RKO (cell line): ENCODE data around the gene RAB28.
A peak's percentile ranks its signal among the peaks of the same experiment; 100 is the strongest.

Source experiments
- DNase-seq: peaks from one replicate; pipeline ENCODE4 v3.0.0-alpha.2; 2016; ENCODE audit warnings: low spot score

The RAB28 gene

GRCh38 chr4:13484122-13484748 is at the start of gene RAB28:
Gene RAB28 (minus strand): TSS chr4:13484340.
- peak; percentile 92 for DNase-seq

- DNase-seq, result no peak
These were observed 47.5 kb upstream of the RAB28 start for GRCh38 chr4:13531625-13531998.

- DNase-seq, result no peak
These were observed 46.9 kb upstream of the RAB28 start for GRCh38 chr4:13530823-13531624.

DNA sequence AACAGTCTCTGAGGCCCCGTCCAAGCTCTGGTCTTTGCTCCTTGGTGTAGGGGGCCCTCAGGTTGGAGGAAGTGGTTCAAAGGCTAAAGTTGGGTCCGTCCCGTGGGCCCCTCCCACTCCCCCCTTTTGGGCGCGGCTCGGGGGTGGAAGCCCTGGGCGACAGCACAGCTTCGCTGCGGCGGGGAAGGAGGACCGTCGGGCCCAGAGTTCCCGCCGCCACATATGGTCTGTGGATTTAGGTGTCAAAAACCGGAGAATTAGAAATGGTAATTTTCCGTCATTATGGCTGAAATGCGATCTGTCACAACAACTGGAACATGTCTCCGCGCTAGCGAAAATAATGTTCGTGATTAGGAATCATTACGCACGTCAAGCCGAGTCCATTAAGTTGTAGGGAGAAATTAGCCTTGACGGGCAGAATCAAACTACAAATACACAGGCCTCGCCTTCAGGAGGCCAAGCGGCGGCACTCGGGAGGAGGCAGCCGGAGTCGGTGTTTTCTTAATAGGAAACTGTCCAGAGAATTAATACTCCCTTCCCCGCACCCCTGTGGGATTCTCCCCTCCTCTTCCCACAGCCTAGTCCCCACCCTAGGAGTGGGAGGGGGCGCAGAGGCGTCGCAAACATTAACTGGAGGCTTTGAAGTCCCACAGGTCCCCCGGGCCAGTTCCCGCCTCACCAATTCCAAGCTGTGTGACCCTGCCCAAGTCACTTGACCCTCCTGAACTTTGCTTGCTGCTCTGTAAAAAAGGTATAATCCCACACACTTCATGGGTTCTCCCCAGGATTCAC is 45.2 kb upstream of the RAB28 start:
- no peak for DNase-seq

DNA sequence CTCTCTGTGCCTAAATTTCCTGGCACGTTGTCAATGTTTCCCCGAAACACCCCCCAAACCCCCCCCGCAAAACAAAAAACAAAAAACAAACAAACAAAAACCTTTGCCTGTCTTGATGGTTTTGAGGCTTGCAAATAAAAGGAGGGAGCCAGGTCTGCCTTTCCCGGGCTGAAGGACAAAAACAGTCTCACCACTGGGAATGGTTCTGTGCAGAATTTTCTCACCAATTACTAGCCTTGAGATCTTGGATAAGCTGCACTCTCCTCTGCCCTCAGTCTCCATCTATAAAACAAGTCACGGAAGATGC is 44.6 kb upstream of the RAB28 start:
- no peak for DNase-seq

GRCh38 chr4:13527981-13528820 is 44.1 kb upstream of the RAB28 start:
- no peak for DNase-seq

- no peak for DNase-seq
These were observed 43.2 kb upstream of the RAB28 start for GRCh38 chr4:13527192-13527980.

DNA sequence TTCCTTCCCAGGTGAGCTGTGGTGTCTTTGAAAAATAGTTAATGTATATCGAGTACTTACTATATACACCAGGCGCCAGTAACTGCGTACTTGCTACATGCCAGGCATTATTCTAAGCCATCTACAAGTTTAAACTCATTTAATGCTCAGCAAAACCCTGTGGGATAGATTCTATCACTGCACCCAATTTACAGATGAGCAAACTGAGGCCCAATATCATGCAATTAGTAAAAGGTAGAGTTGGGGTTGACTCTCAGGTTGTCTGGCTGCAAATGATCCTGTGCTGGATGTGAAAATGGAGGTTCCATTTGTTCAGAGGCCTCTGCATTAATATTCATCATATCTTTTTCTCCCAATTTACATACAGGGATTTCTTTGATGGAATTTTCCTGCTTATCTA is 42.5 kb upstream of the RAB28 start:
- DNase-seq, result no peak

DNA sequence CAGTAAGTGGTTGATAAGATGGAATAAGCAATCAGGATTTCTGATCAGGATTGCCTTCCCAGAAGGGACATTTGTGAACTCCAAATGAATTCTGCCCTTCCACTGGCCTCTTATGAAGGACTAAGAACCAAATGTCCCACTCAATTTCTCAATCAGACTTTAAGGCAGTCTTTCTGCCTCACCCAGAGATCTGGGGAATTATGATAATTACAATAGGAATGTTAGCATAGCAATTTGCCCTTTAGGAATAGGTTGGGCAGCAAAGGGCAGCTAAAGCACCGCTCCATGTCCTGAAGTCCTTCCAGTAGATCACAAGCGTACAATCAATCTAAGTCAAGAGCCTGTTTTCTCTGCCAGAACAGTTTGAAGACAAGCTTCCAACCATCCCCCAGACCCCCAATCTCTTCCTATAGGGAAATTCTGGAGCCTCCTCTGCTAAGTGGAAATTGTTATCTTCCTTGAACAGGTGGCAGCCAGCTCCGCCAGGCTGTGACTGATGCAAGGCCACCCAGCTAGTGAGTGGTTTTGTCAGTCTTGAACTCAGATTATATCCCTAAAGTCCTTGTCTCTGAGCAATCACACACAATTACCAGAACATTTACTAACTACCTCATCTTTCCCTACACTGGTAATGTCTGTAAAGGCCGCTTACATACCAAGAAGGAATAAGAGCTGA is 41.6 kb upstream of the RAB28 start:
- no peak for DNase-seq

DNA sequence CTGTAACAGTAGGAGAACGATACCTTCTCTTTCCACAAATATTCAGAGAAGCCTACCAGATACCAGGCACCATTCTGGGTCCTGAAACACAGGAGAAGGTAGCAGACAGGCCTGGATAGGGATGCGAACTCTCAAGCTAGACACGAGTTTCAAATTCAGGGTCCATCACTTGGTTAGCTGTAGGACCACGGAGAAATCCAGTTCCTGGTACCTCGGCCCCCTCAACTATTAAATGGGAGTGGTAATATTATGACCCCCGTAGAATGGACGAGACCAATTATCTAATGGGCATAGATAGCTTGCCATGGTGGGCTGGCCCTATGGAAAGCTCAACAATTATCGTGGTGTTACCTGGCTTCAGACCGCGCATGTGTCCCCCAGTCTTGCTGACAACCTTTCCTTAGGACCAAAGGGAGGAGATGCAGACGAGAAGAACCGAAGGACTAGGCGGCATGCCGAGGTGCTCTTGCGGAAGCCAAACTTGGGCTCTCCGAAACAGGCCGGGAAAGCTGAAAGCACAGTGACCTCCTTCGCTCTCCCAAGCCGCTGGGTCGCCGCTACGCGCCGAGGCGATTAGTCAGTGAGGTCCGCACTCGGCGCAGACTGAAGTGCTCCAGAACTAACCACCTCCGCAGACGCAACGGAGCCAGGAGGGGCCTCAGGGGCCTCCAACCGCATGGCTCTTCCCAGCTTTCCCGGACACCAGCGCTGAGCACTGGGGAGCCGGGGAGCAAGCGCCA is 40.5 kb upstream of the RAB28 start:
- no peak for DNase-seq

DNA sequence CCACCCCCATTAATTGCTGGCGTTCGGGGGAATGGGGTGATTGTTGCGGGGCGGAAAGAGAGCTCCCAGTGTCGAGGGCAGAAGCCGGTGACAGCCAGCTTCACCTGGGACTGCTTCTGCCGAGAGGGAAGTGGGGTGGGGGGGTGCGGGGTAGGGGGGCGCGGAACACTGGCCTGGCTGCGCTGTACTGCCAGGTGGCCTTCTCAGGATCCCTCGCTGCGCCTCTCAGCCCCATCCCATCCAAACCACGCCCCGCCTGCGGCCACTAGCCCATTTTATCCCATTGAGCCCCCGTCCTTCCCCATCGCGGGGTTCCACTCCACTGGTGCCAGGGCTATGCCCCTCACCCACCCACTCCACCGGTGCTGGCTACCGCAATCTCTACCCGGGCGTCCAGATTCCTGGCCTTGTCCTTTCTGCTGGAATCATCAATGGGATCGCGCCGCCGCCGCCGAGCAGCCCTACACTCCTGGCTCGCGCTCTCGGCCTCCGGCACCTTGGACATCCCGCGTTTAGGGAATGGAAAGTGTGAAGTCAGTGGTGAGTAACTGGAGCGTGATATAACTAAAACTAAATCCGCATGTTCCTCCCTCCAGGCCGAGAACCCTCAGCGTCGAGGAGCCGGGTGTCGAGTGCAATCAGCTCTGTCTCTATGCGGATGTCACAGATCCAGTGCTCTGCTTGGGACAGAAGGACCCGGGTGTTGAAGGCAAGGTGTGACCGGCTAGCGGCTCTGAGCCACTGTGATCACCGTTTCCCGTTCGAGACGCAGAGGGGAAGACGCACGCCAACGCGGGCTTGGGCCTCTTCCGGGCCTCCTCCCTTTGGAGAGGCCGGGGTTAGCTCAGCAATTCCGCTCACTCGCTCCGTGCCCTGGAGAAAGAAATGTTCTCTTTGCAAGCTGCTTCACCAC is 39.7 kb upstream of the RAB28 start:
- no peak for DNase-seq

GRCh38 chr4:13523105-13523477 is 39.0 kb upstream of the RAB28 start:
- no peak for DNase-seq

DNA sequence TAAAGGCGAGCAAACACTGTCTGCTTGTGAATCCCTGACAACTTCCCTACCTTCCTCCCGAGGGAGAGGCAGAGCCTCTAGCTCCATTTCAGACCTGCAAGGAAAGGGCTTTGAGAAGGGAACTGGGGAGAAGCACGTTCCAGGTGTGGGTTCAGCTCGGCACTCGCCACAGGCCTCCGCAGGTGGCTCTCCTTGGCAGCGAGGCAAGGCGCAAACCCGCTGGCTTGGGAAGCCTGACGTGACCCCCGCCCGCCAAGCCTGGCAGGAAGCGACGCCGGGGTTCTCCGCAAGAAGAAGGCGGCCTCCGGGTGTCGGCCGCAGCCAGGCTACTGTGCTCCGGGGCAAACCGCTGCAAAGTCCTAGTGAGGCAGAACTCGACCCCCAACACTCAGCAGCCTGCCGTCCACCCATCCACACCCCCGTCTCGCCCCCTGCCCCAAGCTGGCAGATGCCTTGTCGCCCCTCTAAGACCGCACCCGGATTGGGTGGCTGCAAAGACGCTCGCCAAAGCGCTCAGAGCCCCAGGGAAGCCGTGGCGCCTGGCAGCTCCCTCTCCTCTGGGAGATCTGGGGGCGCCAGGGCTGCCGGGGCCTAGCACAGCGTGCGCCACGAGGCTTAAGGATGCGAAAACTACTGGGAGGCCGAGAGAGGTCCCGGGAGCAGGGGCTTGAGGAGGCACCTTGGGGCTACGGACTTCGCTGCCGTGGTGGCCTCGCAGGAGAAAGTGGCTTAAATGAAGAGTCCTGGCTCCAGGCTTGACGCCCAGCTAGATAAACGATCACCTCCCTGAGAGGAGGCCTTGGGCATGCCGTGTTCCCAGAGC is 38.4 kb upstream of the RAB28 start:
- no peak for DNase-seq

DNA sequence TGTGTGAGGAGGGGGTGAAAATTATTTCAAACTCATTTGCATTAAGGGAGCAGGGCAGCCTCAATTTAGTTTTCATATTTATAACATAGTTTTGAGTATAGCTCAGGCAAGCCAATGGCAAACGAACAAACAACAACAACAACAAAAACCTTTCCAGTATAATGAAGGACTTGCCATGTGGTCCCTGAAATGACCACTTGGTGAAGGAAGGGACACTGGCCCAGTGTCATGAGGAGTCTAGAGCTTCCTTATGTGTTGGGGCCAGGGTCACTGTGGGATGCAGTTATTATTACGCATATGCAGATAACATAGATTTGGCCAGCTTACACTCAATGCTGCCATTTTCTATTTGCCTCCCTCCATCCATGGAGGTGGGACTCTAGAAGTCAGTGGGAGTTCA is 36.9 kb upstream of the RAB28 start:
- no peak for DNase-seq

GRCh38 chr4:13516315-13516860 is 32.2 kb upstream of the RAB28 start:
- no peak for DNase-seq

DNA sequence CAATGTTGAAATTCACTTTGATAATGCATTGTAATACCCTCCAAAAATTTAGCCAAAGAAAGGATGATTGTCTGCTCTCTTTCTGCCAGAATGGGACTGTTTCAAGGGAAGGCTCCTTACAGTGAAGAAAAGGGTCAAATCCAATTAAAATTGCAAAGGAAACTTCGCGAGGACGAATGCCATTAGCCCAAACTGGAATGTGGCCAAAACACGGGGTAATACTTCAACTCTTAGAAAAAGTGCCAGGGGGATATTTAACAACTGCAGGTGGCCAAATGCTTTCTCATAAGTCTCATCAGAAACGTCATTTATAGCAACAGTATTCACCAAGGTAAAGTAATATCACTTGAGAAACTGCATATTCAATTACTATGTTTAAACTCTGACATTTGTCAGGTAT is 31.1 kb upstream of the RAB28 start:
- DNase-seq, result no peak

DNA sequence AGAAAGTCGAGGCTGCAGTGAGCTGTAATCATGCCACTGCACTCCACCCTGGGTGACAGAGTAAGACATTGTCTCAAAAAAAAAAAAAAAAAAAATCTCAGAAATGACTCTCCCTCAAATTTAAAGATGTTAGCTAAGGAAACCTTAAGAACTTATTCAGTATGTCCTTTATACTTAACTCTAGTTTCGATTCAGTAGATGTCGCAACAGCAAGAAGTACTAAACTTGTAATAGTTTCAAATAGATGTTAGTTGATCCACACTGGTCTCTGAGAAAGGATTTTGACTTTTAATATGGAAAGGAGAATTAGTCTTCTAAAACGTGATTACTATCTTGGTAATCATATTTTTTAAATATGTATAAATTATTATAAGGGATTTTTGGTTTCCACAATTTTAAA is 30.6 kb upstream of the RAB28 start:
- DNase-seq, result no peak

GRCh38 chr4:13511101-13511500 is 27.0 kb upstream of the RAB28 start:
- peak; percentile 10 for DNase-seq
